Keratinocyte (primary cell): ENCODE data around the gene INSR. TPM values are rescaled to one million over a fixed set of nuclear protein-coding genes. Genes with fewer than 3 reads are reported as not detected.

Experiments
- DNase-seq: peaks from one replicate; pipeline ENCODE4 v3.0.0-alpha.2; 2011; ENCODE audit warnings: low read depth, missing footprints, low spot score
- FAIRE-seq: peaks from 2 replicates; lab custom pipeline; 2011; peaks lifted over from hg19 to GRCh38; lab: Jason Lieb, UNC
- H2AFZ ChIP-seq: 2 replicates; pipeline ENCODE4 v1.6.0; 2012; ENCODE audit warnings: low read length, control low read depth, inconsistent platforms; ENCODE audit not compliant: control insufficient read depth
- H3K27ac ChIP-seq: 2 replicates; pipeline ENCODE4 v1.5.1; 2011; ENCODE audit warnings: low read length; ENCODE audit not compliant: control insufficient read depth, insufficient read depth
- H3K27me3 ChIP-seq: 3 replicates; pipeline ENCODE4 v1.6.0; 2011; ENCODE audit warnings: low read length; ENCODE audit not compliant: control insufficient read depth, insufficient read depth; ENCODE audit errors: extremely low read depth
- H3K36me3 ChIP-seq, 2 experiments: 2 replicates in 1 of 2; 3 replicates in 1 of 2; pipeline ENCODE4 v1.5.1; 2011; ENCODE audit warnings: low read length in 2 of 2, mild to moderate bottlenecking in 1 of 2; ENCODE audit not compliant: control insufficient read depth in 2 of 2, insufficient read depth in 2 of 2; ENCODE audit errors: extremely low read depth in 1 of 2
- H3K4me1 ChIP-seq: 3 replicates; pipeline ENCODE4 v1.5.1; 2011; ENCODE audit warnings: low read length; ENCODE audit not compliant: control insufficient read depth, insufficient read depth; ENCODE audit errors: extremely low read depth
- H3K4me2 ChIP-seq: 3 replicates; pipeline ENCODE4 v1.6.0; 2011; ENCODE audit warnings: low read depth, low read length; ENCODE audit not compliant: control insufficient read depth, insufficient read depth; ENCODE audit errors: extremely low read depth
- H3K4me3 ChIP-seq, 3 experiments: fragments of 200-600 bp in 1 of 3; sonication (generic) in 1 of 3; 2 replicates in 2 of 3; 3 replicates in 1 of 3; pipeline ENCODE4 v1.5.1; 2011 to 2016; ENCODE audit warnings: low read length in 3 of 3, mild to moderate bottlenecking in 3 of 3, control low read depth in 2 of 3, inconsistent platforms in 1 of 3, low read depth in 1 of 3, mixed read lengths in 1 of 3, mixed run types in 1 of 3, moderate library complexity in 1 of 3; ENCODE audit not compliant: control insufficient read depth in 2 of 3, insufficient read depth in 2 of 3; ENCODE audit errors: extremely low read depth in 1 of 3
- H3K79me2 ChIP-seq: 2 replicates; pipeline ENCODE4 v1.6.0; 2012; ENCODE audit warnings: low read length; ENCODE audit not compliant: control insufficient read depth, insufficient read depth
- H3K9ac ChIP-seq: 3 replicates; pipeline ENCODE4 v1.6.0; 2011; ENCODE audit warnings: low read length; ENCODE audit not compliant: control insufficient read depth, insufficient read depth; ENCODE audit errors: extremely low read depth
- H3K9me1 ChIP-seq: 3 replicates; pipeline ENCODE4 v1.6.0; 2011; ENCODE audit warnings: low read length; ENCODE audit not compliant: control insufficient read depth, insufficient read depth; ENCODE audit errors: extremely low read depth
- H3K9me3 ChIP-seq: 2 replicates; pipeline ENCODE4 v1.5.1; 2012; ENCODE audit warnings: low read depth, low read length; ENCODE audit not compliant: control insufficient read depth
- H4K20me1 ChIP-seq: 3 replicates; pipeline ENCODE4 v1.6.0; 2011; ENCODE audit warnings: low read length; ENCODE audit not compliant: control insufficient read depth, insufficient read depth; ENCODE audit errors: extremely low read depth
- EZH2 ChIP-seq: IDR thresholded peaks from one replicate; pipeline ENCODE4 v1.6.1; 2012; ENCODE audit warnings: inconsistent platforms, mild to moderate bottlenecking, low read length, moderate library complexity
- dilution Hi-C: fragments of 300-500 bp; cut with MboI; formaldehyde crosslinking; loops from one replicate; pipeline ENCODE4 v1.7.0; 2020; ENCODE audit warnings: low sequenced_read_pairs; ENCODE audit not compliant: extremely low pct_ligation_motif_present
- polyA plus RNA-seq, 5 experiments: library from polyadenylated mRNA; depleted of rRNA in 3 of 5; stranded (reverse) in 3 of 5; stranded (forward) in 1 of 5; unstranded in 1 of 5; fragments of >200 nt; gene quantifications; 1 replicate in 1 of 5; 2 replicates in 3 of 5; 3 replicates in 1 of 5; pipeline versions ENCODE4 v1.2.1 to v1.2.3, GENCODE V29; 2011 to 2012; ENCODE audit warnings: missing spikeins in 2 of 5, low read depth in 1 of 5, low replicate concordance in 1 of 5
- TF ChIP-seq, protein P1 (sequence below), 3 experiments: IDR thresholded peaks in 1 of 3; conservative IDR thresholded peaks in 1 of 3; optimal IDR thresholded peaks in 1 of 3; 2 replicates in 2 of 3; 3 replicates in 1 of 3; pipeline versions ENCODE3 to v1.5.1; 2011; ENCODE audit warnings: low read length in 3 of 3, mild to moderate bottlenecking in 3 of 3, moderate library complexity in 2 of 3, control low read depth in 1 of 3, inconsistent platforms in 1 of 3; ENCODE audit not compliant: insufficient read depth in 2 of 3; ENCODE audit errors: extremely low read depth in 1 of 3

The INSR gene
- polyA plus RNA-seq, 1 donor (not counting 4 experiments of a cell fraction or from before 2014, with no cell fraction given) = 1.2 TPM

DNA sequence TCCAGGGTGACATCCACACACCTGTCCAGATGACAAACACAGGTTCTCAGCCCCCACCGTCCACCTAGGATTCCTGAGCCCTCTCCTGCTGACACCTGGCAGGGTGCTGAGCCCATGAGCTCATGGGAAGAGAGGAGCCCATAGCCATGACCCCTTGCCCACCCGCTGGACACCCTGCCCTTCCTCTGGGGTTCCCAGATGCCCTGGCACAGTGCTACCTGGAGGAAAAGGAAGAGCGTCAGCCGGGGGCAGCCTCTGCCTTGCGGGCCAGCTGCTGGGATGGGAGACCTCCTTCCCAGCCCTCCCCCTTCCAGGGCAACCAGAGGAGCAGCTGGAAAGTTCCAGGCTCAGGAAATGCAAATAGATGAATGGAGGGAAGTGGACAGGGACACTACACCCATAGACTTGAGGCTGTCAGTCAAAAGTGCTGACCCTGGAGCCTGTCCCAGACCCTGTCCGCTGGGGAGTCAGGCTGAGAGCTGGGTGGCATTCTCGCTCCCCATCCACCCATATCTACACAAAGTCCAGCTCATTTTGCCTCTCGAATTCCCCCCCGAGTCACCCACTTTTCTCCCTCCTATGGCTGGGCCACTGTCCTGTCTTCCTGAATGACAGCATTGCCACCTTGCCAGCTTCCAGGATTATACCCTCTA lies 42.2 kb upstream of the INSR start:
- DNase-seq (no peak), FAIRE-seq (no peak)
- no peaks in the 10 kb centered on the region for H3K9me1 ChIP-seq
- H3K4me3 ChIP-seq = no peak overlapping the region
- TF ChIP-seq, protein P1, sequence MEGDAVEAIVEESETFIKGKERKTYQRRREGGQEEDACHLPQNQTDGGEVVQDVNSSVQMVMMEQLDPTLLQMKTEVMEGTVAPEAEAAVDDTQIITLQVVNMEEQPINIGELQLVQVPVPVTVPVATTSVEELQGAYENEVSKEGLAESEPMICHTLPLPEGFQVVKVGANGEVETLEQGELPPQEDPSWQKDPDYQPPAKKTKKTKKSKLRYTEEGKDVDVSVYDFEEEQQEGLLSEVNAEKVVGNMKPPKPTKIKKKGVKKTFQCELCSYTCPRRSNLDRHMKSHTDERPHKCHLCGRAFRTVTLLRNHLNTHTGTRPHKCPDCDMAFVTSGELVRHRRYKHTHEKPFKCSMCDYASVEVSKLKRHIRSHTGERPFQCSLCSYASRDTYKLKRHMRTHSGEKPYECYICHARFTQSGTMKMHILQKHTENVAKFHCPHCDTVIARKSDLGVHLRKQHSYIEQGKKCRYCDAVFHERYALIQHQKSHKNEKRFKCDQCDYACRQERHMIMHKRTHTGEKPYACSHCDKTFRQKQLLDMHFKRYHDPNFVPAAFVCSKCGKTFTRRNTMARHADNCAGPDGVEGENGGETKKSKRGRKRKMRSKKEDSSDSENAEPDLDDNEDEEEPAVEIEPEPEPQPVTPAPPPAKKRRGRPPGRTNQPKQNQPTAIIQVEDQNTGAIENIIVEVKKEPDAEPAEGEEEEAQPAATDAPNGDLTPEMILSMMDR (optimal IDR thresholded peaks at IDR 0.05 in 1 of 3, IDR thresholded peaks at IDR 0.05 in 1 of 3, conservative IDR thresholded peaks at IDR 0.05 in 1 of 3; ENCODE audit: extremely low read depth in 1 of 3, insufficient read depth in 2 of 3, low read length in 3 of 3) = no peak
- no peak for TF ChIP-seq EZH2
- H3K27ac ChIP-seq = no peak overlapping the region
- no peak overlapping the region for H3K4me2 ChIP-seq
- no peak overlapping the region for H3K9ac ChIP-seq
- no peaks in the 10 kb centered on the region for H3K27me3 ChIP-seq
- H3K9me3 ChIP-seq = no peaks in the 10 kb centered on the region
- no peaks in the 10 kb centered on the region for H3K79me2 ChIP-seq
- H3K4me1 ChIP-seq = no peaks in the 10 kb centered on the region
- H3K36me3 ChIP-seq = no peaks in the 10 kb centered on the region
- H2AFZ ChIP-seq = no peak overlapping the region
- no peaks in the 10 kb centered on the region for H4K20me1 ChIP-seq
- dilution Hi-C loops = loop anchor here (10.0 kb wide), 1 partner anchor 72 kb away; no protein-coding TSS in a partner anchor

DNA sequence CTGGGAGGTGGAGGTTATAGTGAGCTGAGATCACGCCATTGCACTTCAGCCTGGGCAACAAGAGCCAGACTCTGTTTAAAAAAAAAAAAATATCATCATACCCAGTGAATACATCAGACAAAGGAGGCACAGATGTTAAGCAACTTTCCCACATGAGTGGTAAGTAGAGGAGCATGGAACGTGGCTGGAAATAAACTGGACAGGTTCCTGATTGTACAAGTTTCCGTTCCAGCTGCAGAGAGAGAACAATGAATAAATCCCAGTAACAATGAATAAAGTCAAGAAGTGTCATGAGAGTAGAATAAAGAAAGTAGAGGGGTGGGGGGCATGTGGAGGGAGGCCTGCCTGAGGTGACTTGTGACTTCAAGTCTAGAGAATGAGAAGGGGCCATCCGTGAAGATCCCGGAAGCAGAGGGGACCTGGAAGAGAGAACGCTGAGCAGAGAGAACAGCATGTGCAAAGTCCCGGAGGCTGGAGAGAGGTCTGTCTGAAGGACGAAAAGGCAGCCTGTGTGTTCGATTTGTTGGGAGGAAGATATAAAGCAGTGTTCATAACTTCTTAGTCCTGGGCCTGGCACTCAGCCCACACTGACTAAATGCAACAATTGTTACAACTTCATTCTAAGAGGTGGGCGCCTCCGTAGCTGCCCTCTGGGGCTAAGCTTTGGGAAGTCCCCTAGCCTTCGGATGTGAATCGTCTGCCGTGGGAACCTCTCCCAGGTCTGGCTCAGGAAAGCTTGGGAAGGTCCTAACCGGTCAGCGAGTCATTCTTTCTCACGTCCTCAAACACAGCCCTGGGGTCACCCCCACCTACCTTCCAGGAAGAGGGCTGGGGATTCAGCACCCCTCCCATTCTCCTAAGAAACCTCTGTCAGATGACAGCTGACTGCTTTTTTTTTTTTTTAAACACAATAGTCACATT lies 39.2 kb upstream of the INSR start:
- no peaks in the 10 kb centered on the region for H4K20me1 ChIP-seq

More for the DNA sequence above, 39.2 kb upstream of the INSR start:
- Histone ChIP-seq H3K4me3 (no peak overlapping the region), H3K27me3 (no peaks in the 10 kb centered on the region), H3K4me1 (no peaks in the 10 kb centered on the region), H2AFZ (no peak overlapping the region), H3K9me1 (no peaks in the 10 kb centered on the region), H3K4me2 (no peak overlapping the region), H3K9ac (no peak overlapping the region), H3K27ac (no peak overlapping the region), H3K79me2 (no peaks in the 10 kb centered on the region), H3K9me3 (no peaks in the 10 kb centered on the region), H3K36me3 (no peaks in the 10 kb centered on the region)
- dilution Hi-C loops = loop anchor here (10.0 kb wide), 1 partner anchor 69 kb away; no protein-coding TSS in a partner anchor
- TF ChIP-seq EZH2 = no peak
- TF ChIP-seq, protein P1 (optimal IDR thresholded peaks at IDR 0.05 in 1 of 3, IDR thresholded peaks at IDR 0.05 in 1 of 3, conservative IDR thresholded peaks at IDR 0.05 in 1 of 3; ENCODE audit: extremely low read depth in 1 of 3, insufficient read depth in 2 of 3, low read length in 3 of 3) = no peak
- DNase-seq (no peak), FAIRE-seq (no peak)
